NCI-H2107 (cell line): ENCODE measurements around the gene MTUS2.

Experiments
- DNase-seq: peaks from one replicate; lab custom pipeline; 2025; lab: John Stamatoyannopoulos, UW

Gene MTUS2

DNA sequence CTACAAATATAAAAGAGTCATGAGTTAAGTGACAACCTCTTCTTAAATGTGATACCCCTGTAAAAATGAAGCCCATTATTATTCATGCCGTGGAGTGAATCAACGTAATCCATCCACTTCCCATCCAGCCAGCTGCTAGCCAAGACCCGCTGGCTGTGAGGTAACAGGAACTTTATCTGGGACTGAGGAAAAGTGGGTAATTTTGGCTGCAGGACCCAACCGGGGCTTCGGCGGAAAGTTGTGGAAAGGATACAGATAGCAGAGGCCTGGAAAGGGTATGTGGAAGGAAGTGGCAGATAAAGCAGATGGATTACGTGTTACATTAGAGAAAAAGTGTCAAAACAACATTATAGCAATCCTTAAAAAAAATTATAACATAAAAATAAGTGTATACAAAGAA lies 727.0 kb downstream of the MTUS2 start:
- no peak for DNase-seq

DNA sequence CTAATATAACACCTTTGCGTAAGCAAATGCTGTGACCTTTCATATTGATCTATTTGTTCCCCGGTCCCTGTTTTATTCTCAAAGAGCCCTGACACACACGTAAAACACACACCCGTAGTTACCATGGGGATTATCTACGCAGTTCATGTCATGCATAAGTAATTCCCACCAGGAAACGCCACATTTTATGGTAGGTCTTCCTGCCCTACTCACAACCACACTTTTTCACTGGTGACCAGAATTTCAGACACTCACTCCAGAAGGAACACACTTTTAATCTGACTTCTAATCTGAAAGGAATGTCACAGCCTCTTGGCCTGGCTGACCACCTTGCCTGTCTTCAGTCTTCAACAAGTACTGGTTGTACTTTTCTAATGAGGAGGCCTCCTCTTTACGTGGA lies 728.6 kb downstream of the MTUS2 start:
- DNase-seq = no peak

DNA sequence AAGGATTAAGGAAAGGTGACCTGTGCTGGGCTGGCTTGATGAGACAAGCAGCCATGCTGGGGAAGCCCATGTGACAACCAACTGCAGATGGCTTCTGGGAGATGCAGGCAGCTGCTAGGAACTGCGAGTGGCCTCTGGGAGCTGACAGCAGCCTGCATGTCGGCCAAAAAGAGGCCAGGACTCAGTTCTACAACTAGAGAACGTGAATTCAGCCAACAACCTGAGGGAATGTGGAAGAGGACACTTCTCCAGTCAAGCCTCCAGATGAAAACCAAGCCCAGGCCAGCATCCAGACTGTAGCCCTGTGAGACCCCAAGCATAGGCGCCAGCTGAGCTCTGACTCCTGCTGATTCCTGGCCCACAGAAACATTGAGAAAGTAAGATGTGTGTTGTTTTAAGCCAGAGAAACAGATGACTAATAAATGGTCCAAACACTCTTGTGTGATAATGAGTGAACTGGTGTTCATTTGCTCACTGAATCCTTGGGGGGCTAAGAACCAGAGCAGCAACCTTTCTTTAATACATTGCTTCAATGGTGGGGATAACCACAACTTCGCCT lies 730.4 kb downstream of the MTUS2 start:
- DNase-seq = no peak

DNA sequence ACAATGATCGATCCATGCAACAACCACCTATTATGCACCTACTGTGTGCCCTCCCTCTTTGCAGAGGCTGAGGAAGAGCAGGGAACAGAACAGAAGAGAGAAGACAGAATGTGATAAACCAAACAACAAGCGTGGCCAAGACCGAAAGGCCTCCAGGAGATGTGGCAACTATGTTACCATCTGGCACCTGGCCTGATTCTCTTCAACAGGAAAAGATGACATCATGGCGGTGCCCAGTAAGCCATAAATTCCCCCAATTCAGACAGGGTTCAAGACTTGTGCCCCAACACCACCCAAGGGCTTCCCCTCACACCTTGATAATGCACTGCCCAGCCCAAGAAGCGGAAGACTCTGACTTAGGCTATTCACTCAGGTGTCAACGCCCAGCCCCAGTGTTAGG lies 731.1 kb downstream of the MTUS2 start:
- no peak for DNase-seq
